Body of pancreas (tissue), 4 donors: ENCODE results near the gene ZG16. TPM values are rescaled to one million over a fixed set of nuclear protein-coding genes. Genes with fewer than 3 reads are reported as not detected.

Source experiments
- ATAC-seq: fragments of 150-250 bp; one replicate; pipeline ENCODE4 v1.9.1; 2016
- DNase-seq, 4 donors: peaks; one replicate each; pipeline ENCODE4 v3.0.0-alpha.2; 2019
- H3K27ac ChIP-seq, 4 donors: fragments of 200-600 bp; sonication (generic); 1 replicate in 3 of 4; 2 replicates in 1 of 4; pipeline versions ENCODE4 v1.5.1 to v1.6.1; 2016 to 2019; ENCODE audit warnings: mild to moderate bottlenecking in 1 of 4, mixed read lengths in 1 of 4, moderate library complexity in 1 of 4
- H3K27me3 ChIP-seq, 2 donors: fragments of 200-600 bp; sonication (generic); one replicate each; pipeline ENCODE4 v1.6.0; 2016; ENCODE audit warnings: mild to moderate bottlenecking in 1 of 2
- H3K36me3 ChIP-seq, 2 donors: fragments of 200-600 bp; sonication (generic); replicated peaks in 1 of 2; 2 replicates each; pipeline ENCODE4 v1.5.1; 2016; ENCODE audit warnings: low read depth in 2 of 2; ENCODE audit not compliant: insufficient read depth in 1 of 2
- H3K4me1 ChIP-seq: fragments of 200-600 bp; sonication (generic); one replicate; pipeline ENCODE4 v1.6.0; 2016
- H3K4me3 ChIP-seq, 2 donors: fragments of 200-600 bp; sonication (generic); 1 replicate in 1 of 2; 2 replicates in 1 of 2; pipeline ENCODE4 v1.5.1; 2016 to 2019
- H3K9me3 ChIP-seq, 3 donors: fragments of 200-600 bp; sonication (generic); 1 replicate in 2 of 3; 2 replicates in 1 of 3; pipeline ENCODE4 v1.5.1; 2016
- CTCF ChIP-seq, 7 experiments: fragments of 450-650 bp in 4 of 7; fragments of 200-600 bp in 3 of 7; sonication (generic) in 3 of 7; IDR thresholded peaks; one replicate each; pipeline ENCODE4 v1.5.1; 2016 to 2019; ENCODE audit warnings: antibody characterized with exemption in 7 of 7
- POLR2A ChIP-seq, 3 donors: fragments of 450-650 bp; IDR thresholded peaks; one replicate each; pipeline ENCODE4 v1.6.1; 2016; ENCODE audit warnings: antibody characterized with exemption in 3 of 3, mild to moderate bottlenecking in 2 of 3
- WGBS, 2 donors: methylation state at CpG; one replicate each; pipeline ENCODE4 v1.1.5; 2017; 5-methylcytosine and 5-hydroxymethylcytosine counted together
- intact Hi-C: fragments of 100-400 bp; cut with DNase I; formaldehyde crosslinking; loops from one replicate; pipeline ENCODE4 v1.15.1; 2023
- total RNA-seq, 2 donors: library from RNA; depleted of rRNA; stranded (reverse); fragments of >200 nt; gene quantifications; one replicate each; pipeline ENCODE4 v1.1.0, GENCODE V29; 2016

The ZG16 gene
- total RNA-seq, 2 donors from 2014 or later: 0.26 to 0.99 TPM

GRCh38 chr16:29761882-29762281 lies 16.2 kb upstream of the ZG16 start:
- TF ChIP-seq POLR2A (IDR thresholded peaks at IDR 0.05) (no peak), CTCF (IDR thresholded peaks at IDR 0.05) (no peak)
- Histone ChIP-seq H3K27ac (no peak overlapping the region), H3K9me3 (no peaks in the 10 kb centered on the region), H3K36me3 (no peaks in the 10 kb centered on the region), H3K4me3 (no peak overlapping the region), H3K4me1 (peaks cover 27% of the 10 kb centered on the region), H3K27me3 (no peaks in the 10 kb centered on the region)
- intact Hi-C loops: no loop called here
- ATAC-seq: no peak
- 53 to 59% methylated on average over 6 of the region's 6 CpGs for WGBS, 2 donors
- DNase-seq: peak in 1 of 4 donors; percentile 22

- no peaks in the 10 kb centered on the region for H3K27me3 ChIP-seq
- no peak overlapping the region for H3K4me3 ChIP-seq
- ATAC-seq (no peak), DNase-seq (no peak)
- no peaks in the 10 kb centered on the region for H3K9me3 ChIP-seq
- WGBS, 2 donors: 86 to 89% methylated on average over 6 of the region's 6 CpGs
- no peak overlapping the region for H3K27ac ChIP-seq
- H3K4me1 ChIP-seq: peaks cover 21% of the 10 kb centered on the region
- intact Hi-C loops: no loop called here
- TF ChIP-seq CTCF (IDR thresholded peaks at IDR 0.05) (no peak), POLR2A (IDR thresholded peaks at IDR 0.05) (no peak)
- H3K36me3 ChIP-seq: no peaks in the 10 kb centered on the region
These were observed 14.7 kb upstream of the ZG16 start for GRCh38 chr16:29763326-29763725.

GRCh38 chr16:29765167-29766032 lies 12.7 kb upstream of the ZG16 start:
- no peaks in the 10 kb centered on the region for H3K36me3 ChIP-seq
- peak overlapping the region in 3 of 4 donors; percentile 35 to 74 (median 61) for H3K27ac ChIP-seq
- no peaks in the 10 kb centered on the region for H3K9me3 ChIP-seq
- intact Hi-C loops: no loop called here
- H3K27me3 ChIP-seq: no peaks in the 10 kb centered on the region
- ATAC-seq (peak; percentile 97), DNase-seq (peak; percentile 79 to 86 (median 84))
- no peak for TF ChIP-seq CTCF (IDR thresholded peaks at IDR 0.05)
- no peak for TF ChIP-seq POLR2A (IDR thresholded peaks at IDR 0.05)
- H3K4me1 ChIP-seq: peaks cover 21% of the 10 kb centered on the region
- no peak overlapping the region for H3K4me3 ChIP-seq
- WGBS, 2 donors: 26 to 32% methylated on average over 13 to 15 of the region's 15 CpGs

- 78 to 92% methylated on average over 3 of the region's 3 CpGs for WGBS, 2 donors
- Histone ChIP-seq H3K4me1 (peaks cover 21% of the 10 kb centered on the region), H3K36me3 (no peaks in the 10 kb centered on the region), H3K27ac (no peak overlapping the region), H3K4me3 (no peak overlapping the region), H3K9me3 (no peaks in the 10 kb centered on the region), H3K27me3 (no peaks in the 10 kb centered on the region)
- DNase-seq (no peak), ATAC-seq (no peak)
- no peak for TF ChIP-seq POLR2A (IDR thresholded peaks at IDR 0.05)
- TF ChIP-seq CTCF (IDR thresholded peaks at IDR 0.05): no peak
- intact Hi-C loops: no loop called here
These were observed 11.5 kb upstream of the ZG16 start for GRCh38 chr16:29766571-29766970.

- no peak overlapping the region for H3K4me3 ChIP-seq
- no peak for DNase-seq
These were observed 11.0 kb upstream of the ZG16 start for GRCh38 chr16:29767062-29767461.

More at GRCh38 chr16:29767062-29767461, 11.0 kb upstream of the ZG16 start:
- TF ChIP-seq POLR2A (IDR thresholded peaks at IDR 0.05) (no peak), CTCF (IDR thresholded peaks at IDR 0.05) (no peak)
- H3K27ac ChIP-seq: no peak overlapping the region
- ATAC-seq: no peak
- H3K9me3 ChIP-seq: no peaks in the 10 kb centered on the region
- intact Hi-C loops: no loop called here
- no peaks in the 10 kb centered on the region for H3K27me3 ChIP-seq
- peaks cover 21% of the 10 kb centered on the region for H3K4me1 ChIP-seq
- H3K36me3 ChIP-seq: no peaks in the 10 kb centered on the region
- WGBS, 2 donors: 87 to 98% methylated on average over 3 of the region's 3 CpGs
